IMR-90 (cell line): Measurements from ENCODE around the gene DGKH.

ENCODE experiments used
- CEBPB ChIP-seq: IDR thresholded peaks from 2 replicates; pipeline ENCODE4 v1.6.1; 2012; ENCODE audit warnings: low read depth, low read length, improper control_type of control experiment
- CHD1 ChIP-seq: IDR thresholded peaks from 2 replicates; pipeline ENCODE4 v1.6.1; 2012; ENCODE audit warnings: low read depth, low read length, improper control_type of control experiment
- FOS ChIP-seq: fragments of 150-350 bp; IDR thresholded peaks from 2 replicates; pipeline ENCODE4 v1.6.1; 2016; ENCODE audit warnings: low read depth, low read length
- MAZ ChIP-seq: IDR thresholded peaks from 2 replicates; pipeline ENCODE4 v1.6.1; 2012; ENCODE audit warnings: low read depth, mild to moderate bottlenecking, low read length, improper control_type of control experiment, moderate library complexity, borderline replicate concordance
- POLR2A ChIP-seq: IDR thresholded peaks from 2 replicates; pipeline ENCODE4 v1.6.1; 2012; ENCODE audit warnings: mild to moderate bottlenecking, low read depth, low read length
- RAD21 ChIP-seq: IDR thresholded peaks from 2 replicates; pipeline ENCODE4 v1.6.1; 2012; ENCODE audit warnings: low read length, improper control_type of control experiment
- RCOR1 ChIP-seq: IDR thresholded peaks from 2 replicates; pipeline ENCODE4 v1.6.1; 2012; ENCODE audit warnings: mild to moderate bottlenecking, low read length, improper control_type of control experiment; ENCODE audit not compliant: insufficient replicate concordance
- SMC3 ChIP-seq: fragments of 150-350 bp; IDR thresholded peaks from 2 replicates; pipeline ENCODE4 v1.6.1; 2016; ENCODE audit warnings: low read depth, mild to moderate bottlenecking, antibody characterized with exemption, low read length, moderate library complexity
- TF ChIP-seq, protein P1 (sequence below): conservative IDR thresholded peaks from 2 replicates; pipeline ENCODE4 v1.5.1; 2012; ENCODE audit warnings: mild to moderate bottlenecking, low read depth, low read length, improper control_type of control experiment
- TF ChIP-seq, protein P2 (sequence below): fragments of 150-350 bp; IDR thresholded peaks from 2 replicates; pipeline ENCODE4 v1.6.1; 2017; ENCODE audit warnings: mild to moderate bottlenecking, antibody characterized with exemption, low read length, low read depth

GRCh38 chr13:42001580-42001979 lies 46.9 kb upstream of the DGKH start:
- TF ChIP-seq, protein P1, sequence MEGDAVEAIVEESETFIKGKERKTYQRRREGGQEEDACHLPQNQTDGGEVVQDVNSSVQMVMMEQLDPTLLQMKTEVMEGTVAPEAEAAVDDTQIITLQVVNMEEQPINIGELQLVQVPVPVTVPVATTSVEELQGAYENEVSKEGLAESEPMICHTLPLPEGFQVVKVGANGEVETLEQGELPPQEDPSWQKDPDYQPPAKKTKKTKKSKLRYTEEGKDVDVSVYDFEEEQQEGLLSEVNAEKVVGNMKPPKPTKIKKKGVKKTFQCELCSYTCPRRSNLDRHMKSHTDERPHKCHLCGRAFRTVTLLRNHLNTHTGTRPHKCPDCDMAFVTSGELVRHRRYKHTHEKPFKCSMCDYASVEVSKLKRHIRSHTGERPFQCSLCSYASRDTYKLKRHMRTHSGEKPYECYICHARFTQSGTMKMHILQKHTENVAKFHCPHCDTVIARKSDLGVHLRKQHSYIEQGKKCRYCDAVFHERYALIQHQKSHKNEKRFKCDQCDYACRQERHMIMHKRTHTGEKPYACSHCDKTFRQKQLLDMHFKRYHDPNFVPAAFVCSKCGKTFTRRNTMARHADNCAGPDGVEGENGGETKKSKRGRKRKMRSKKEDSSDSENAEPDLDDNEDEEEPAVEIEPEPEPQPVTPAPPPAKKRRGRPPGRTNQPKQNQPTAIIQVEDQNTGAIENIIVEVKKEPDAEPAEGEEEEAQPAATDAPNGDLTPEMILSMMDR: no peak
- TF ChIP-seq RCOR1 (no peak), CHD1 (no peak), POLR2A (no peak), RAD21 (no peak), SMC3 (no peak), MAZ (no peak), CEBPB (peak; percentile 74), FOS (peak; percentile 47)
- TF ChIP-seq, protein P2, sequence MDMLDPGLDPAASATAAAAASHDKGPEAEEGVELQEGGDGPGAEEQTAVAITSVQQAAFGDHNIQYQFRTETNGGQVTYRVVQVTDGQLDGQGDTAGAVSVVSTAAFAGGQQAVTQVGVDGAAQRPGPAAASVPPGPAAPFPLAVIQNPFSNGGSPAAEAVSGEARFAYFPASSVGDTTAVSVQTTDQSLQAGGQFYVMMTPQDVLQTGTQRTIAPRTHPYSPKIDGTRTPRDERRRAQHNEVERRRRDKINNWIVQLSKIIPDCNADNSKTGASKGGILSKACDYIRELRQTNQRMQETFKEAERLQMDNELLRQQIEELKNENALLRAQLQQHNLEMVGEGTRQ: no peak
